ENCODE measurements around the gene SUN5. TPM values are rescaled to one million over a fixed set of nuclear protein-coding genes. Genes with fewer than 3 reads are reported as not detected.
"Not testable (repeated sequence)": the region's sequence is repeated elsewhere in the genome, so short reads cannot be mapped to it uniquely, and the experiment has no call there.

Gene SUN5
- total RNA-seq, 1 experiment from 2014 or later, result not detected

DNA sequence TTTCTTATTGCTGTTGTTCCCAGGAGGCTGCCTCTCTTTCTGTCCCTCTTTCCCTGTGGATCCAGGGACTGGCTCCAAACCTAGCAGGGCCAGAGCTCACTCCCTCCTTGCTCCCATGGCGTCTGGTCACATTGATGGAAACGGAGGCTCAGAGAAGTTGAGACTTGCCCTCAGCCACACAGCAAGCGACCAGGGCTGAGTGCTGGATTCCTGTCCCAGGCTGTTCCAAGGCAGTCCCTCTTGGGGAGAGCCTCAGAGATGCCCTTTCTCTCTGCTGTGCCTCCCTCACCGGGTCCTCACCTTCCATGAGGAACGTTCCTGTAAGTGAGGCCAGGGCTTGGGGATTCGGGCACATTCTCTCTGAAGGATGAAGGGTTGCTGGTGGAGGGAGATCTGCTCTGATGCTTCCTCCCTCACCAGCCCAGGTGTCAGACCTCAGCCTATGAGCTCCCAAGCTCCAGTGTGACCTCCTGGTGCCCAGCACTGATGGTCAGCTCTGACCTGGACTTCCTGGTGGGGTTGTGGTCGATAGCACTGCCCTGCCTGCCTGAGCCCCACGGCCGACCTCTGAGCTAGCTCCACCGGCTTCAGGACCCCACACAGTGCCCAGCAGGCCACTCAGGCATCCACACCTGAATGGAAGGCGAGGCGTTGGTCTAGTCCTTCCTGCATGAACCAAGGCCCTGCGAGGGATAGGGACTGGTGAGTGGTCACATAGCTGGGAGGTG, 26.8 kb downstream of the SUN5 start:
- no peaks in the 10 kb centered on the region for H3K27me3 ChIP-seq
- DNase-seq, result no peak
- no peaks in the 10 kb centered on the region for H3K36me3 ChIP-seq
- no peak overlapping the region for H3K4me3 ChIP-seq
- H3K9me3 ChIP-seq, result no peaks in the 10 kb centered on the region

- H3K36me3 ChIP-seq, result no peaks in the 10 kb centered on the region
- H3K27me3 ChIP-seq, result no peaks in the 10 kb centered on the region
- H3K9me3 ChIP-seq, result no peaks in the 10 kb centered on the region
- no peak overlapping the region for H3K4me3 ChIP-seq
- DNase-seq, result no peak
Observed at GRCh38 chr20:32976746-32977145, 27.5 kb downstream of the SUN5 start.

DNA sequence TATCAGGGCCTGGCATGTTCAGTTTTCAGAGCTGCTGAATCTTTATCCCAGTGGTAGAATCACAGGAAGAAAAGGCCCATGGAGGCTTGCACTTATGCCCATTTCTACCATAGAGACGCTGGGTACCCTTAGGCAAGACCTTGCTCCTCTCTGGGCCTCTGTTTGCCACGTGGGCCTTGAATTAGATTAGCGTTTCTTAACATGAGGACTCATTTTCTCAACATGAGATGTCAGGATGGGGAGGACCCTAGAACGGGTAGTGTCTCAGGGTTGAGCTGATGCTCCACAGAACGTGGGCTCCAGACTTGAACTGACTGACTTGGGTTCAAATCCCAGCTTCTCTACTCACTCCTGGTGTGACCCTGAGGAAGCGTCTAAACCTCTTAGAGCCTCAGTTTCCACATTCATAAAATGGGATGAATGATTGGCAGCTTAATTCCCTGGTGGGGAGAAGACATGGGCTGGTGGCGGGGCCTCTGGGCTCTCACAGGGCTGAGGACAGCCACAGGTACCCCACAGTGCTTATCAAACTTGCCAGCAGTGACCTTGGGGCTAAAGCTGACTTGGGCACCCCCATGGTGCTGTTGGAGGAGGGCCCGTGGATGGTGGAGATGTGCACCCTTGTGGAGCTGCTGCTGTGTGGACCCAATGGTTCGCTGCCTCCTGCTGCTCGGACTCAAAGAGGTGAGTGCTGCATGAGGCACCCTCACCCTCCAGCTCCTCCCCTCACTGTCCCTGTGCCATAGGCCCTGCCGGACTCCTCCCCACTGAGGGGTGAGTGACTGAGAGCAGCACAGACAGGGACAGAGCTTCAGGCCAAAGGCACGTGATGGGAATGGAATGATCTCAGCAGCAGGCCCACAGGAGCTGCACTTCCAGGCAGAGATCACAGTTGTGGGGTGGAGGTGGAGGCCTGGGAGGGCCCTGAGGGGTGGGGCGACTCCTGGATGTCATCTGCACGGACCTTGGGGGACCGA, 28.2 kb downstream of the SUN5 start:
- no peak for DNase-seq
- Histone ChIP-seq H3K27me3 (no peaks in the 10 kb centered on the region), H3K9me3 (no peaks in the 10 kb centered on the region), H3K4me3 (no peak overlapping the region), H3K36me3 (no peaks in the 10 kb centered on the region)

- not testable (repeated sequence) for H3K36me3 ChIP-seq, H3K4me3 ChIP-seq, H3K27me3 ChIP-seq, H3K9me3 ChIP-seq, DNase-seq
Observed at GRCh38 chr20:32975121-32975520, 29.1 kb downstream of the SUN5 start.

- not testable (repeated sequence) for H3K27me3 ChIP-seq, H3K4me3 ChIP-seq, DNase-seq, H3K9me3 ChIP-seq, H3K36me3 ChIP-seq
Observed at GRCh38 chr20:32974204-32975064, 29.8 kb downstream of the SUN5 start.

DNA sequence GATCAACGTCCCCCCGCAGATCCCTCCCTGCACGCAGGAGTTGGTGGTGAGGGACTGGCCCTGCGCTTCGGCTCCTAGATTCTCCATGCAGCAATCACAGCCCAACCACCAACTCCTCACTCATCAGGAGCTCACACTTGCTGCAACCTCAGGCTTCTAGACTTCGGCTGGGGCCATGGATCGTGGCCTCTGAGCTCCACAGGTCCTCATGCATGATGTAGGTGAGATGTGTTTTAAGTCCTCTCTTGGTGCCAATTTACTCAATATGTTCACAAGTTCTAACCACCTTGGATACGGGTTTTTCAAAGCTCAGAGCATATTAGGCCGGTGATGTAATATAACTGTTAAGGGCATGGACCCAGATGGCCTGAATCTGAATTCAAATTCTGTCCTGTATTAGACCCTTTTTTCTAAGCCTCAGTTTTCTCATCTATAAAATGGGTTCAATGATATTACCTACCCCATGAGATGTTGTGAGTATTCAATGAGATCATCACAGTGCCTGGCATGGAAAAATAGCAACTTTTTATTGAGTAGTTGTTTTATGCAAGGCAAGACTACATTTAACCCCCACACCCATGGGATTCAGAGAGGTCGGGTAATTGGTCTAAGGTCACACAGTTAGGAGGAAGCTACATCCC, 31.0 kb downstream of the SUN5 start:
- no peaks in the 10 kb centered on the region for H3K27me3 ChIP-seq
- H3K9me3 ChIP-seq, result no peaks in the 10 kb centered on the region
- no peak overlapping the region for H3K4me3 ChIP-seq
- DNase-seq, result no peak
- H3K36me3 ChIP-seq, result no peaks in the 10 kb centered on the region

DNA sequence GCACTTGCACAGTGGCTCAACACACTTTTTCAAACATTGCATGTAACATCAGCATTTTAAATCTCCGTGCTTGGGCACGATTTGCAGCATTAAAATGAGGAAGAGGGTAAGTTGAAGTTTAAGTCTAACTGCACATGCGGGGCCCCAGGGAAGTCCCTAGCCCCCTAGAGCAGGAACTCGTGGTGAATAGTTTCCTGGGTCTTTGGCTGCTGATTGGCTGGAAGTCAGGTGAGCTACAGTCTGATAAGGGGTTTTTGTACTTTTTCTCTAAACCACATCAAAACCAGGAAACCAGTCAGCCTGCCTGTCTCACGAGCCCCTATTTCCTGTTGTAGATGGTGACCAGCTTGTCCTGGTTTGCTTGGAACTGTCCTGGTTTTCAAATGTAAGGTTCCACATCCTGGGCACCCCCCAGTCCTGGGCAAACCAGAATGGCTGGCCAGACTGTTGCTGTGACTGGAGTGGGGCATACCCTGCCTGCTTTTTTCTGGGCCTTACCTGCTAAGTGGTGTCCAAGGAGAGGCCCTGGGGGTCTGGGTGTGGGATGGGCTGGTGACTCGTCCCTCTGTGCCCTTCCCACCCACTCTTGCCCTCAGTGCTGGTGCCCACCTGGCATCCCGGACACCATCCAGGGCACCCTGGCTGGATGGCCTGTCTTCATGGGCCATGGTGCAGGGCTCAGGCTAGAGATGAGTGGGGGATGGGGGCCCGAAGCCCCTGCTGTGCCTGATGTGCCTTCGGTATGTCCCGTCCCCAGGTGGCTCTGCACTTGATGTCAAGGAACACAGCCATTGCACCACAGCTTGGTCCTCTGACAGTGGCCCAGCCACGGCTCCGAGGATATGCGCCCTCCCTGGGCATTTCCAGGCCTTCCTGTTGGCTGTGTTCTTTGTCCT, 31.8 kb downstream of the SUN5 start:
- H3K36me3 ChIP-seq, result no peaks in the 10 kb centered on the region
- no peaks in the 10 kb centered on the region for H3K9me3 ChIP-seq
- no peak overlapping the region for H3K4me3 ChIP-seq
- no peaks in the 10 kb centered on the region for H3K27me3 ChIP-seq
- no peak for DNase-seq

DNA sequence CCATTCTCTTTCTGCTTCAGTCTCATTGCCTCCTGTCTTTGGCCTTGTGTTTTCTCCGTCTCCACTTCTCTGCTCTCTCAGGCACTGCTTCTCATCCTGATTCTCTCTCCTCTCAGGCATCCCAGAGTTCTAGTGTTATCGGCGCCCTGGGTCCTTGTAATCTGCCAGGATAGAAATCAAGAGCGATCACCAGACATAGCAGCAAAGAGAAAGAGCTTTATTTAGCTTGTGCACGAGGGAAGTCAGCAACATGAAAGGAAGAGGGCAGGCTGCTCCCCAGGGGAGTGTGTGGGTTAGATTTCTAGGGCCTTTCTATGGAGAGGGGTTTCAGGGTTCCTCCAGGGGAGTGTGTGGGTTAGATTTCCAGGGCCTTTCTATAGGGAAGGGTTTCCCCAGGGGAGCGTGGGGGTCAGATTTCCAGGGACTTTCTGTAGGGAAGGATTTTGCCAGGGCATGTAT, 32.5 kb downstream of the SUN5 start:
- H3K27me3 ChIP-seq, result no peaks in the 10 kb centered on the region
- H3K9me3 ChIP-seq, result no peaks in the 10 kb centered on the region
- no peak for DNase-seq
- no peak overlapping the region for H3K4me3 ChIP-seq
- H3K36me3 ChIP-seq, result no peaks in the 10 kb centered on the region

DNA sequence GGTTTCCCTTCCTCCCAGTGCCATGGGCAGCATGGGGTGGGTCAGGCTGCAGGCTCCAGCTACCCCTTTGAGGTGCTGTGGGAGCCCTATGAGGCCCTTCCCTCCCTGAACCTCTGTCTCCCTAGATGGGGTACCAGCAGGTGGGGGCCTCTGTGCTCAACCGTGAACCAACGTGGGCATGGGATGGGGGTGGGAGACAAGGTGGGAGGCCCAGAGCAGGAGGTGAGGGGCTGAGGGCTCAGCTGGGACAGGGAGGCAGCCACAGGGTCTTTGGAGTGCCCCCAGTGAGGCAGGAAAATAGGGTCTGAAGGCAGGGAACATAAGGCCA, 33.3 kb downstream of the SUN5 start:
- no peaks in the 10 kb centered on the region for H3K9me3 ChIP-seq
- no peak overlapping the region for H3K4me3 ChIP-seq
- no peaks in the 10 kb centered on the region for H3K36me3 ChIP-seq
- H3K27me3 ChIP-seq, result no peaks in the 10 kb centered on the region
- no peak for DNase-seq

DNA sequence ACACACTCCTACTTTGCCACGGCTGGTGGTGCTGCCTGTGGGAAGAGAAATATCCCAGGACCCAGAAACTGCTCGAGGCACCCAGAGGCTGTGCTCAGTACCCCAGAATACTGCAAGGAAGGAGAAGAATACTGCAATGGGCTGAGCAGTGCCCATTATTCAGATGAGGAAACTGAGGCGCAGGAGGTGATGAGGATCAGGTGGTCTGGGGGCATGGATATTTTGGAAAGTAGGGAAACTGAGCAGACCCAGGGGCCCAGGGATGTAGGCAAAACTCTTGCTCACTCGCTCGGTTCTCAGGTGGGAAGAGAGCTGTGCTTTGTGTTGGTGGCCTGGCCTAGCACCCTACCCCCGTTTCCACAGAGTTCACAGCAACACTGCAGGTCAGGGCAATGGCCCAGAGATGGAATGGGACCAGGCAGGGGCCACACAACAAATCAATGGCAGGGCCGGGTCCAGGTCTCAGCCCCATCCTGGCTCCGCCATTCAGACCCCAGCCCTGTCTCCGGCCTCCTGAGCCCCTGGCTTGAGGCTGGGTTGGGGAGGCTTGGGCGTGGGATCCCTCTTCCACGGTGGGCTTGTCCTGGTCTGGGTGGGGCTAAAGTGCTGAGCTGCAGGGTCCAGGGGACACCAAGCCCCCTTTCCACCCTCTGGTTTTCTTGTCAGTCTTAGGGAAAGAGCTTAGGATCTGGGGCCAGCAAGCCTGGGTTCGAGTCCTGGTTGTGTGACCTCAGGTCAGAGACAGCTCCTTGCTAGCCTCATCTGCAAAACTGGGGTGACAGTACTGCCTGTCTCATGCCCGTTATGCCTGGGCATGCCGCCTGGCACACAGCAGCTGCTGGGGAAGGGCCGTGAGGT, 33.9 kb downstream of the SUN5 start:
- Histone ChIP-seq H3K27me3 (no peaks in the 10 kb centered on the region), H3K4me3 (no peak overlapping the region)
- no peak for DNase-seq

GRCh38 chr20:32969356-32970114, 34.7 kb downstream of the SUN5 start:
- Histone ChIP-seq H3K9me3 (no peaks in the 10 kb centered on the region), H3K4me3 (no peak overlapping the region), H3K36me3 (no peaks in the 10 kb centered on the region), H3K27me3 (no peaks in the 10 kb centered on the region)
- DNase-seq, result no peak

More for the DNA sequence above, 33.9 kb downstream of the SUN5 start:
- Histone ChIP-seq H3K9me3 (no peaks in the 10 kb centered on the region), H3K36me3 (no peaks in the 10 kb centered on the region)

DNA sequence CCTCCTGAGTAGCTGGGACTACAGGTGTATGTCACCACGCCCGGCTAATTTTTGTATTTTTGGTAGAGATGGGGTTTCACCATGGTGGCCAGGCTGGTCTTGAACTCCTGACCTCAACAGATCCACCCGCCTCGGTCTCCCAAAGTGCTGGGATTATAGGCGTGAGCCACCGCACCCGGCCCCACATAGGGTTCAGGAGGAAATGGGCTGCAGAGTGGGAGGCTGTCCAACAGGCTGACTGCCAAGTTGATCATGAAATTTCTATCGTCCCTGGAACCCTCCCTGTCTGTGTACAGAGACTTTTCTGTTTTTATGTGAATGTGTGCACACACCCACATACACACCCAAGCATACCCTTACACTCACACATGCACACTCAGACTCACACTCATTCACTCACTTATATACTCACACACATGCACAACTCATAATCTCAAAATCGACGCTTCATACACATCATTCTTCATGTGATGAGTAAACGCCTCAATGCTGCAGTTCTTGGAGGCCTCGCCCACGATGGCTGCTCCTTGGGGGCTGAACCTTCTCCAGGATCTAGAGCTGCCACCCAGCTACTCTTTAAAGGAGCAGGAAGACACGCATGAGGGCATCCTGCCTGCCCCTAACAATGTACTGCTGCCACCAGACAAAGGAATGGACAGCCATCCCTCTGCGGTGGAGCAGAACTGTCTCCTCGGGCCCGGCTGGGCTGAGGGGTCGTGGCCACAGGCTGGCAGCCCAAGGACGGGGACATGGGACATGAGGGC, 35.6 kb downstream of the SUN5 start:
- Histone ChIP-seq H3K36me3 (no peaks in the 10 kb centered on the region), H3K27me3 (no peaks in the 10 kb centered on the region), H3K4me3 (no peak overlapping the region), H3K9me3 (no peaks in the 10 kb centered on the region)
- DNase-seq, result no peak

DNA sequence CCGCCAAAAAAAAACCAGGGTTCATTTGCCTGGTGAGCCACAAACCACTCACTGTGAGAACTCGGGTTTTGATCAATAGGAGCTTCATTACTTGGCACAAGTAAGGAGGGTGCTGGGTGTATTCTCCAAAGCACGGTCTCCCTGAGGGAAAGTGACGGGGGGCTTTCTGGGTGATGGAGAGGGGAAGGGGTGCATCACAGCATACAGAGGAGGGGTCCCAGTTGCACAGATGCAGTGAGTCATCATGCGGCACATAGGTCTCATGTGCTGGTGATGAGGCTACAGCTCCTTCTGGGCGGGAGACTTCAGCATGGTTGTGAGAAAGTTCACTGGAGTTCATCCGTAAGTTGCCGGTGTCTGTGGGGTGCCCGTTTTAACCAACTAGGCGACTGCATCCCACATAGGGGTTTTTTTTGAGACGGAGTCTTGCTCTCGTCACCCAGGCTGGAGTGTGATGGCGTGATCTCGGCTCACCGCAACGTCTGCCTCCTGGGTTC, 36.2 kb downstream of the SUN5 start:
- no peaks in the 10 kb centered on the region for H3K36me3 ChIP-seq
- H3K27me3 ChIP-seq, result no peaks in the 10 kb centered on the region
- no peak for DNase-seq
- no peaks in the 10 kb centered on the region for H3K9me3 ChIP-seq
- H3K4me3 ChIP-seq, result no peak overlapping the region
